ENCODE results near the gene DPP6. TPM values are rescaled to one million over a fixed set of nuclear protein-coding genes. Genes with fewer than 3 reads are reported as not detected.

DPP6 gene
- total RNA-seq, 4 donors from 2014 or later = 1.8 to 33.7 (median 6.4) TPM

- no peaks in the 10 kb centered on the region for H3K36me3 ChIP-seq
- H3K27ac ChIP-seq = no peak overlapping the region
- in situ Hi-C loops (cut with MboI; ENCODE audit: low pct_ligation_motif_present in 1 of 4, low pct_unique_long_range_greater_than_20kb in 1 of 4, low sequenced_read_pairs in 3 of 4) = no loop called here
- H3K27me3 ChIP-seq = no peaks in the 10 kb centered on the region
- no peak overlapping the region for H3K4me3 ChIP-seq
- H3K4me1 ChIP-seq = no peaks in the 10 kb centered on the region
- intact Hi-C loops (cut with DNase I; ENCODE audit: low total_unique reads) = no loop called here
- H3K9me3 ChIP-seq = no peaks in the 10 kb centered on the region
- no peak for TF ChIP-seq CTCF (IDR thresholded peaks at IDR 0.05)
- TF ChIP-seq POLR2AphosphoS5 (IDR thresholded peaks at IDR 0.05) = no peak
- TF ChIP-seq EP300 (IDR thresholded peaks at IDR 0.05; ENCODE audit: low read depth) = no peak
- TF ChIP-seq POLR2A (IDR thresholded peaks at IDR 0.05) = no peak
- DNase-seq = no peak
- WGBS, 2 donors (ENCODE audit: low coverage in 1 of 2) = 29 to 33% methylated on average over 1 to 2 of the region's 2 CpGs
These were observed 390.7 kb downstream of the DPP6 start for GRCh38 chr7:154442939-154443338.

GRCh38 chr7:154450451-154450850 lies 398.3 kb downstream of the DPP6 start:
- H3K4me3 ChIP-seq = no peak overlapping the region
- in situ Hi-C loops (cut with MboI; ENCODE audit: low pct_ligation_motif_present in 1 of 4, low pct_unique_long_range_greater_than_20kb in 1 of 4, low sequenced_read_pairs in 3 of 4) (no loop called here), intact Hi-C loops (cut with DNase I; ENCODE audit: low total_unique reads) (no loop called here)
- no peaks in the 10 kb centered on the region for H3K36me3 ChIP-seq
- no peaks in the 10 kb centered on the region for H3K4me1 ChIP-seq
- TF ChIP-seq CTCF (IDR thresholded peaks at IDR 0.05) (no peak), EP300 (IDR thresholded peaks at IDR 0.05; ENCODE audit: low read depth) (no peak), POLR2AphosphoS5 (IDR thresholded peaks at IDR 0.05) (no peak), POLR2A (IDR thresholded peaks at IDR 0.05) (no peak)
- DNase-seq = no peak
- no peak overlapping the region for H3K27ac ChIP-seq
- WGBS, 2 donors (ENCODE audit: low coverage in 1 of 2) = 74 to 81% methylated on average over 6 of the region's 6 CpGs
- no peaks in the 10 kb centered on the region for H3K27me3 ChIP-seq
- no peaks in the 10 kb centered on the region for H3K9me3 ChIP-seq

- 82 to 86% methylated on average over 7 to 15 of the region's 15 CpGs for whole genome bisulfite sequencing, 2 donors (ENCODE audit: low coverage in 1 of 2)
- no peaks in the 10 kb centered on the region for H3K4me1 ChIP-seq
- H3K27me3 ChIP-seq = no peaks in the 10 kb centered on the region
- no peaks in the 10 kb centered on the region for H3K36me3 ChIP-seq
- no peak for TF ChIP-seq POLR2AphosphoS5 (IDR thresholded peaks at IDR 0.05)
- TF ChIP-seq EP300 (IDR thresholded peaks at IDR 0.05; ENCODE audit: low read depth) = no peak
- TF ChIP-seq CTCF (IDR thresholded peaks at IDR 0.05) = no peak
- TF ChIP-seq POLR2A (IDR thresholded peaks at IDR 0.05) = no peak
- intact Hi-C loops (cut with DNase I; ENCODE audit: low total_unique reads) = no loop called here
- in situ Hi-C loops (cut with MboI; ENCODE audit: low pct_ligation_motif_present in 1 of 4, low pct_unique_long_range_greater_than_20kb in 1 of 4, low sequenced_read_pairs in 3 of 4) = no loop called here
- no peak overlapping the region for H3K27ac ChIP-seq
- H3K4me3 ChIP-seq = no peak overlapping the region
- DNase-seq = no peak
- H3K9me3 ChIP-seq = no peaks in the 10 kb centered on the region
These were observed 399.6 kb downstream of the DPP6 start for GRCh38 chr7:154451480-154452457.

GRCh38 chr7:154463794-154464193 lies 411.6 kb downstream of the DPP6 start:
- intact Hi-C loops (cut with DNase I; ENCODE audit: low total_unique reads) = no loop called here
- no peak for DNase-seq
- WGBS, 2 donors (ENCODE audit: low coverage in 1 of 2) = 98% methylated on average over 5 of the region's 5 CpGs; no CpG with 5 or more reads in 1 of the 2 donors
- Histone ChIP-seq H3K9me3 (peaks cover 0 to 4% of the 10 kb centered on the region in 2 donors), H3K36me3 (no peaks in the 10 kb centered on the region), H3K27ac (no peak overlapping the region), H3K27me3 (no peaks in the 10 kb centered on the region), H3K4me3 (no peak overlapping the region), H3K4me1 (no peaks in the 10 kb centered on the region)
- in situ Hi-C loops (cut with MboI; ENCODE audit: low pct_ligation_motif_present in 1 of 4, low pct_unique_long_range_greater_than_20kb in 1 of 4, low sequenced_read_pairs in 3 of 4) = no loop called here
- TF ChIP-seq POLR2A (IDR thresholded peaks at IDR 0.05) (no peak), POLR2AphosphoS5 (IDR thresholded peaks at IDR 0.05) (no peak), EP300 (IDR thresholded peaks at IDR 0.05; ENCODE audit: low read depth) (no peak), CTCF (IDR thresholded peaks at IDR 0.05) (no peak)

All from transverse colon (tissue), 4 donors.